ENCODE data around the gene PARP9.

PARP9 gene

DNA sequence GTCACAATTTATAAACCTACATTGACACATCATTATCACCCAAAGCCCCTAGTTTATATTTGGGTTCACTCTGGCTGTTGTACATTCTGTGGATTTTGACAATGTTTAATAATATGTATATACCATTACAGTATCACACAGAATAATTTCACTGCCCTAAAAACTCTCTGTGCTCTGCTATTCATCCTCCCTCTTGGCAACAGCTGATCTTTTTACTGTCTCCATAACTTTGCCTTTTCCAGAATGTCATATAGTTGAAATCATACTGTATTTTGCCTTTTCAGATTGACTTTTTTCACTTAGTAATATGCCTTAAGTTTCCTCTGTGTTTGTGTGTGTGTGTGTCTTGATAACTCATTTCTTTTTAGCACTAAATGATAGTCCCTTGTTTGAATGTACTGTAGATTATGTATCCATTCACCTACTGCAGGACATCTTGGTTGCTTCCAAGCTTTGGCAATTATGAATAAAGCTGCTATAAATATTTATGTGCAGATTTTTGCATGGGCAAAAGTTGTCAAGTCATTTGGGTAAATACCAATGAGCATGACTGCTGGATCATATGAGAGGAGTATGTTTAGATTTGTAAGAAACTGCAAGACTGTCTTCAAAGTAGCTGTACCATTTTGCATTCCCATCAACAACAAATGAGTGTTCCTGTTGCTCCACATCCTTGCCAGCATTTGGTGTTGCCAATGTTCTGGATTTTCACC is 22.8 kb upstream of the PARP9 start:
- Histone ChIP-seq H3K36me3 (ENCODE audit: insufficient read depth, low read length) (peaks cover 9% of the 10 kb centered on the region), H3K27me3 (ENCODE audit: insufficient read depth, low read length, poor library complexity) (no peaks in the 10 kb centered on the region), H3K79me2 (ENCODE audit: insufficient read depth, low read length) (peaks cover 26% of the 10 kb centered on the region), H3K4me3 (ENCODE audit: low read depth in 1 of 2, low read length in 2 of 2) (no peak overlapping the region), H3K9ac (ENCODE audit: low read depth, low read length) (no peak overlapping the region), H3K4me1 (ENCODE audit: insufficient read depth, low read length) (no peaks in the 10 kb centered on the region), H4K20me1 (ENCODE audit: insufficient read depth, low read length) (no peaks in the 10 kb centered on the region), H2AFZ (ENCODE audit: low read depth, low read length) (no peak overlapping the region), H3K9me3 (ENCODE audit: insufficient read depth, low read length, severe bottlenecking) (peaks cover 10% of the 10 kb centered on the region), H3K4me2 (ENCODE audit: insufficient read depth, low read length) (no peak overlapping the region), H3K27ac (ENCODE audit: low read length) (no peak overlapping the region)
- DNase-seq, result no peak
- no peak for TF ChIP-seq EZH2 (IDR thresholded peaks at IDR 0.05; ENCODE audit: borderline replicate concordance, low read depth, low read length, severe bottlenecking)
- TF ChIP-seq, protein P1, sequence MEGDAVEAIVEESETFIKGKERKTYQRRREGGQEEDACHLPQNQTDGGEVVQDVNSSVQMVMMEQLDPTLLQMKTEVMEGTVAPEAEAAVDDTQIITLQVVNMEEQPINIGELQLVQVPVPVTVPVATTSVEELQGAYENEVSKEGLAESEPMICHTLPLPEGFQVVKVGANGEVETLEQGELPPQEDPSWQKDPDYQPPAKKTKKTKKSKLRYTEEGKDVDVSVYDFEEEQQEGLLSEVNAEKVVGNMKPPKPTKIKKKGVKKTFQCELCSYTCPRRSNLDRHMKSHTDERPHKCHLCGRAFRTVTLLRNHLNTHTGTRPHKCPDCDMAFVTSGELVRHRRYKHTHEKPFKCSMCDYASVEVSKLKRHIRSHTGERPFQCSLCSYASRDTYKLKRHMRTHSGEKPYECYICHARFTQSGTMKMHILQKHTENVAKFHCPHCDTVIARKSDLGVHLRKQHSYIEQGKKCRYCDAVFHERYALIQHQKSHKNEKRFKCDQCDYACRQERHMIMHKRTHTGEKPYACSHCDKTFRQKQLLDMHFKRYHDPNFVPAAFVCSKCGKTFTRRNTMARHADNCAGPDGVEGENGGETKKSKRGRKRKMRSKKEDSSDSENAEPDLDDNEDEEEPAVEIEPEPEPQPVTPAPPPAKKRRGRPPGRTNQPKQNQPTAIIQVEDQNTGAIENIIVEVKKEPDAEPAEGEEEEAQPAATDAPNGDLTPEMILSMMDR (IDR thresholded peaks at IDR 0.05; ENCODE audit: borderline replicate concordance, extremely low read depth, low read length, poor library complexity, severe bottlenecking), result no peak
- ATAC-seq (ENCODE audit: insufficient read depth, low read depth), result no peak

DNA sequence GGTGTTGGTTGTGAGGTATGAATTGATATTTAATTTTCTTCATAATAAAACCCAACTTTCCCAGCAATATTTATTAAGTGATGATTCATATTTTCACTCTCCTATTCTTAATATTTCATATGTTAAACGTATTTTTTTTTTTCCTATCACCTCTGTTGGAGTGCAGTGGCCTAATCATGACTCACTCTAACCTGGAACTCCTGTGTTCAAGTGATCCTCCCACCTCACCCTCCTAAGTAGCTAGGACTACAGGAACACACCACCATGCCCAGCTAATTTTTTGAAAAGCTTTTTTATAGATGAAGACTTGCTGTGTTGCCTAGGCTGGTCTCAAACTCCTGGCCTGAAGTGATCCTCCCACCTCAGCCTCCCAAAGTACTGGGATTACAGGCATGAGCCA is 22.0 kb upstream of the PARP9 start:
- H3K27ac ChIP-seq (ENCODE audit: low read length), result no peak overlapping the region
- H3K27me3 ChIP-seq (ENCODE audit: insufficient read depth, low read length, poor library complexity), result no peaks in the 10 kb centered on the region
- H3K4me2 ChIP-seq (ENCODE audit: insufficient read depth, low read length), result no peak overlapping the region
- TF ChIP-seq, protein P1 (IDR thresholded peaks at IDR 0.05; ENCODE audit: borderline replicate concordance, extremely low read depth, low read length, poor library complexity, severe bottlenecking), result no peak
- TF ChIP-seq EZH2 (IDR thresholded peaks at IDR 0.05; ENCODE audit: borderline replicate concordance, low read depth, low read length, severe bottlenecking), result no peak
- no peak overlapping the region for H2AFZ ChIP-seq (ENCODE audit: low read depth, low read length)
- H3K9ac ChIP-seq (ENCODE audit: low read depth, low read length), result no peak overlapping the region
- no peaks in the 10 kb centered on the region for H4K20me1 ChIP-seq (ENCODE audit: insufficient read depth, low read length)
- peaks cover 9% of the 10 kb centered on the region for H3K36me3 ChIP-seq (ENCODE audit: insufficient read depth, low read length)
- H3K79me2 ChIP-seq (ENCODE audit: insufficient read depth, low read length), result peaks cover 30% of the 10 kb centered on the region
- H3K9me3 ChIP-seq (ENCODE audit: insufficient read depth, low read length, severe bottlenecking), result peaks cover 18% of the 10 kb centered on the region
- H3K4me1 ChIP-seq (ENCODE audit: insufficient read depth, low read length), result no peaks in the 10 kb centered on the region
- no peak overlapping the region for H3K4me3 ChIP-seq (ENCODE audit: low read depth in 1 of 2, low read length in 2 of 2)
- DNase-seq, result no peak
- no peak for ATAC-seq (ENCODE audit: insufficient read depth, low read depth)

DNA sequence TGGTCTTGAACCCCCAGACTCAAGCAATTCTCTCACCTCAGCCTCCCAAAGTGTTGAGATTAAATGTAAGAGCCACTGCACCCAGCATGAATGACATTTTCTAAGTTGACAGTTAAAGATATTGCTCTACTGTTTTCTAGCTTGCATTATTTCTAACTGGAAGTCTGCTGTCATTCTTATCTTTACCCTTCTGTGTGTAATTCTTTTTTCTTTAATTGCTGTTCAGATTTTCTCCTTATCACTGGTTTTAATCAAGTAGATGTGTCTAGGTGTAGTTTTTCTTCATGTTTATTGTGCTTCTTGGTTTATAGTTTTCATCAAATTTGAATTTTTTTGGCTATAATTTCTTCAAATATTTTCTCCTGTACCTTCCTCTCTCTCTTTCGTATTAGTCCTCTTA is 18.3 kb upstream of the PARP9 start:
- Histone ChIP-seq H3K79me2 (ENCODE audit: insufficient read depth, low read length) (peaks cover 31% of the 10 kb centered on the region), H3K9me3 (ENCODE audit: insufficient read depth, low read length, severe bottlenecking) (peaks cover 18% of the 10 kb centered on the region), H3K27me3 (ENCODE audit: insufficient read depth, low read length, poor library complexity) (no peaks in the 10 kb centered on the region), H4K20me1 (ENCODE audit: insufficient read depth, low read length) (no peaks in the 10 kb centered on the region), H3K27ac (ENCODE audit: low read length) (no peak overlapping the region), H3K4me3 (ENCODE audit: low read depth in 1 of 2, low read length in 2 of 2) (no peak overlapping the region), H3K4me1 (ENCODE audit: insufficient read depth, low read length) (peaks cover 17% of the 10 kb centered on the region), H3K36me3 (ENCODE audit: insufficient read depth, low read length) (peaks cover 12% of the 10 kb centered on the region), H3K4me2 (ENCODE audit: insufficient read depth, low read length) (no peak overlapping the region), H2AFZ (ENCODE audit: low read depth, low read length) (no peak overlapping the region), H3K9ac (ENCODE audit: low read depth, low read length) (no peak overlapping the region)
- no peak for ATAC-seq (ENCODE audit: insufficient read depth, low read depth)
- DNase-seq, result no peak
- no peak for TF ChIP-seq EZH2 (IDR thresholded peaks at IDR 0.05; ENCODE audit: borderline replicate concordance, low read depth, low read length, severe bottlenecking)
- TF ChIP-seq, protein P1 (IDR thresholded peaks at IDR 0.05; ENCODE audit: borderline replicate concordance, extremely low read depth, low read length, poor library complexity, severe bottlenecking), result no peak

All from DND-41 (cell line).